GM19455 (cell line): ENCODE measurements around the gene MAPK14.

ENCODE experiments used
- ATAC-seq: cut with Tn5 transposase; IDR thresholded peaks from one replicate; pipeline ENCODE4 v1.9.1; 2021; ENCODE audit not compliant: unreplicated experiment

MAPK14 gene

DNA sequence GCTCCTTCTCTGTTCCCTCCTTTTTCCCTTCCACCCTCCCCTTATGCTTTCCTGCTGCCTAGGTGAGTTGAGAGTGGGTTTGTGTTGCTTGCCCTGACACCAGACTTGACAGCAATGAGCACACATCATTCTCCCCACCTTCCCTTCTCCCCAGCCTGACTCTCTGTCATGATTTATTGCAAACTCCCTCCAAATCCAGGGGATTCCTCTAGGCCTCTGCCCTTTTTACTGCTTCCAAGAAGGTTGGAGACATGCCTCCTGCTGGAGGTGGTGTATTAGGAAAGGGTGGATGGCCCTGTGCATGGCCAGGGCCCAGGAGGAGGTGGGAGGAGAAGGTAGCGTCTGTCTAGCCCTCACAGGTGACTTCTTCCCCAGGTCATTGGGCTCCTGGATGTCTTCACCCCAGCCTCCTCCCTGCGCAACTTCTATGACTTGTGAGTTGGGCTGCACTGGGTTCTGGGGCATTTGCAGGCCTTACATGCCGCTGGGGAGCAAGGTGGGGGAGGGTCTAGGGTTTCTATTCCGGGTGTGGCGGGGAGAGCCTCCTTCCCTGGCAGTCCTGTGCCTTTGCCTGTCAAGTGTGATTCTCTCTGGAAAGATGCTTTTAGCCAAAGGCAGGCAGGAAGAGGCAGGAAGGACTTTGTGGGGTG, 104.8 kb downstream of the MAPK14 start:
- no peak for ATAC-seq

DNA sequence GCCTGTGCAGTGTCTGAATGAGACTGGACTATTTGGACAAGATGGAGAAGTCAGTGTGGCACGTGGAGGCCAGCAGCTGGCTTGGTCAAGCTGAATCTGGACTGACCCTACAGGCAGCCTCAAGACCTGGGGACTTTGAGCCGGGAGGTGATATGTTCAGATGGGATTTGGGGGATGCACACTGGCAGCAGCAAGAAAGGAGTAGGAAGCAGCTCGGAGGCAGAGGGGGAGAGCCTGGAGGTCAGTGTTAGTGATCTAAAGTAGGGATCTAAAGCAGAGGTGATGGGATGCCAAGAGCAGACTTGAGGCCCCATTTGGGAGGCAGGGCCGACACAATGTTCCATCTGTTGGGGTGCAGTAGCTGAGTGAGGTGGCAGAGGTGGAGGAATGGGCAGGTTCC, 105.5 kb downstream of the MAPK14 start:
- ATAC-seq = no peak

DNA sequence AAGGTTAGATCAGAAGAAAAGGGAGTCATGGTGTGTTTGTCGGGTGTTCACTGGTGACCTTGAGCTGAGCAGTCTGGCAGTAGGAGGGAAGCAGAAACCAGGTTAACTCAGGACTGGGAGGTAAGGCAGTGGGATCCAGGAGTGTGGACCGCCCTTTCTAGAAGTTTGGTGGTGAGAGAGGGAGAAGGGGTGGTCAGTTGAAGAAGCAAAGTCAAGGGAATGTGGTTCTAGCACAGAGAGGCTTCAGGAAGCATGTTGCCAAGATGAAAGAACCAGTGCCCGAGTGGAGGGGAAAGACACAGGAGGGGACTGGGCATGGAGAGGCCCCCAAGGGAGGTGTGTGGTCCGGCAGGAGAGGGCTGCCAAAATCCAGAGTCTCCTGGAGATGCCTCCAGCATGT, 106.3 kb downstream of the MAPK14 start:
- ATAC-seq = no peak

GRCh38 chr6:36135053-36135731, 107.6 kb downstream of the MAPK14 start:
- no peak for ATAC-seq

GRCh38 chr6:36136034-36136433, 108.4 kb downstream of the MAPK14 start:
- no peak for ATAC-seq

- no peak for ATAC-seq
Observed at GRCh38 chr6:36136551-36136950, 108.9 kb downstream of the MAPK14 start.

- no peak for ATAC-seq
Observed at GRCh38 chr6:36138667-36139066, 111.1 kb downstream of the MAPK14 start.

GRCh38 chr6:36139431-36139830, 111.8 kb downstream of the MAPK14 start:
- no peak for ATAC-seq

DNA sequence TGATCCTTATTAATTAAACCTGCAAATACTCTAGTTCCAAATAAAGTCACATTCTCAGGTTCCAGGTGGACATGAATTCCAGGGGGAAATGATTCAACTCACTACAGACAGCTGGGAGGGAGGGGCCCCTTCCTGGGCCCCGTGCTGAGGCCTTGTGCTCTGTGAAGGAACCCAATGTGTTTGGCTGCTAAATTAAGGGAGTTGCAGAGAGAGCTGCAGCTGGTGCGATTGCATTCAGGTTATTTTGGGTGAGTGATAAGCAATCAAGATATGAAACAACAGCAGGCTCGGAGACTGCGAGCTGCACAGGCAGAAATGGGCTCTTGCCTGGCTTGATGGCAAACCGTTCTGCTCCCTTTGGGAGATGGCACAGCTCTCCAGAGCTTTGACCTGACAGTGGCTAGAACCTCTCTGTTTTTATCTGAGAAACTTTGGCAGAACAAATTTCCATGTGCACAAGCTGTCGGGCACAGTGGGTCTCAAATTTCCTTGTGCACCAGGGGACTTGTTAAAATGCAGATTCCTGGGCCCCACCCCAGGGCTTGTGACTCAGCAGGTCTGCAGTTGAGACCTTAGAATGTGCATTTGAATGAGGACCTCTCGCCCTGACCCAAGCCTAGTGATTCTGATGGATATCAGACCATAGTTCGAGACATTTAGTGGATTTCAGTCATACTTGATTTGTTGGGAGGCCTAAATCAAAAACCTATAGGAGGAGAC, 112.5 kb downstream of the MAPK14 start:
- no peak for ATAC-seq

DNA sequence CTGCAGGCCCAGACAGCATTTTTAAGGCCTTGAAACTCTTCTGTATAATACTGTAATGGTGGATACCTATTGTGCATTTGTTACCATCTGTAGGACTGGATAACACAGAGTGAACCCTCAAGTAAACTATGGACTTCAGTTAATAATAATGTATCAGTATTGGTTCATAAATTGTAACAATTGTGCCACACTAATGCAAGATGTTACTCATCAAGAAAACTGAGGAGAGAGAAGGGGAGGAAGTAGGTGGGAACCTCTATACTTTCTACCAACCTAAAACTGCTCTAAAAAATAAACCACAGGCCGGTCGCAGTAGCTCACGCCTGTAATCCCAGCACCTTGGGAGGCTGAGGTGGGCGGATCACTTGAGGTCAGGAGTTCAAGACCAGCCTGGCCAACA, 113.5 kb downstream of the MAPK14 start:
- no peak for ATAC-seq

DNA sequence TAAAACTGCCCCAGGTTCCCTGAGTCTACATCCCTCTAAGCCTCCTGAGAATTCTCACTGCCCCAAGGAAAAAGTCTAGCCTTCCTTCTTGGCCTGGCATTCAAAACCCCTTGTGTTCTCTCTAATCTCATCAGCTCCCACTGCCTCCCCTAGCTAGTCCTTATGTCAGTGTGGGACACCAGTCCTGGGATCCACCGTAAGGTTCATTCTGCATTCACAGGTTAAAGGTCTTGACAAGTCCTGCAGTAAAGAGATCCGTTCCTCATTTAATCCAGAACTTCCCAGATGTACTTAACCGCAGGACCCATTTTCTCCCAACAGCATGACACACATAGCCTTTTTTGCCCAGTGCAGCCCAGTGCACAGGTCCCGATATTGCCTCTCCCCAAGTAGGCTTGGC, 114.4 kb downstream of the MAPK14 start:
- ATAC-seq = no peak

- ATAC-seq = no peak
Observed at GRCh38 chr6:36142971-36143838, 115.6 kb downstream of the MAPK14 start.

- ATAC-seq = no peak
Observed at GRCh38 chr6:36145495-36145894, 117.9 kb downstream of the MAPK14 start.

DNA sequence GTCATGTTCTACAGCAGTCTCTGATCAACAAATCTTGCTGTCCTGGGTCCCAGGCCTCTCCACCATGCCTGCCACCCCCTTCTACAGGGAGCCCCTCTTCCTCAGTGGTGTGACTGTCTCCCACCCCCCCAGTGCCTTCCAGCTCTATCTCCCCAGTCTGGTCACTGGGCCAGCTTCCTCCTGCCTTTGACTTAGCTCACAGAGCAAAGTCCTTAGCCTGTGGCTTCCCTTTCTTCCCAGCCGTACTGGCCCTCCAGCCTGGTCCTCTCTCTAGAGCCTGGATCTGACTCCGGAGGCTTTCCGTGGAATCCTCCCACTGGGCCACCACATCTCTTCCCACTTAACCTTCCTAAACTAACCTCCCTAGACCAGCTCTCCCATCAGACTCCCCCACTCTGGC, 119.7 kb downstream of the MAPK14 start:
- no peak for ATAC-seq

DNA sequence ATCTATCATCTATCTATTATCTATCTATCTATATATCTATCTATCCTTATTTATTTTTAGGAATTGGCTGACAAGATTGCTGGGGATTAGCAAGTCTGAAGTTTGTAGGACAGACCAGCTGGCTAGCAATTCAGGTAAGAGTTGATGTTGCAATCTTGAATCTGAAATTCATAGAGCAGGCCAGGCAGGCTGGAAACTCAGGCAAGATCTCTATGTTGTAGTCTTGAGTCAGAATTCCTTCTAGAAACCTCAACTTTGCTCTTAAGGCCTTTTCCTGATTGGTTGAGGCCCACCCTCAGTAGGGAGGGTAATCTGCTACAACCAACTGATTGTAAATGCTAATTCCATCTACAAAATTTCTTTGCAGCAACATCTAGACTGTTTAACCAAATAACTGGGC, 121.9 kb downstream of the MAPK14 start:
- no peak for ATAC-seq

DNA sequence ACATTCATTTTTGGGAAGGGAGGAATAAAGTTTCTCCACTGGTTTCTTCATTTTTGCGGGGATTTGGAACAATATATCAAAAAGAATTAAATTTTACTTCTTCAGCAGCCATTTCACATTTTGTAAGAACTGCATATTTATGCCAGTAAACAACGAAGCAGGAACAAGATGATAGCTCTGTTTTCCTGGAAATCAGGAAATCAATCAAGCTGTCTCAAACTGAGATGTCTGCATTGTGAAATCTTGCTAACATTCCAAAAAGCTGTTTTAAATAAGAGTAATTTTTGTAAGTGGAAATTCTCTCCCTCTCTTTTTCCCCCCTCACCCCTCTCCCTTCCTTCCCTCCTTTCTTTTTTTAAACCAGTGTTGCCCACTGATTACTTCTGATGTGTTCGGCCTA, 122.7 kb downstream of the MAPK14 start:
- no peak for ATAC-seq

GRCh38 chr6:36154286-36154685, 126.7 kb downstream of the MAPK14 start:
- no peak for ATAC-seq

DNA sequence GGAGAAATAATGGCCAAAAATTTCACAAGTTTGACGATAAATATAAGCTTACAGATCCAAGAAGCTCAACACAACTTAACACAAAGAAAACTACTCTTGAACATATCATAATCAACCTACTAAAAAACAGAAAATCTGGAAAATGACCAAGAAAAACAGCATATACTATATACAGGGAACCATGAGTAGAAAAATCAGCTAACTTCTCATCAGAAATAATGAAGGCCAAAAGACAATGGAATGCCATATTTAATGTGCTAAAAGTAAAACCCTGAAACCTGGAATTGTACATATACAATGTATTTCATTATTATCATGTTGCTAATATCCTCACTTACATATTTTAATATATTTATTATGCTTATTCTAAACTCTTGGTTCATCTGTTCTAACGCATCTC, 128.1 kb downstream of the MAPK14 start:
- ATAC-seq = no peak

DNA sequence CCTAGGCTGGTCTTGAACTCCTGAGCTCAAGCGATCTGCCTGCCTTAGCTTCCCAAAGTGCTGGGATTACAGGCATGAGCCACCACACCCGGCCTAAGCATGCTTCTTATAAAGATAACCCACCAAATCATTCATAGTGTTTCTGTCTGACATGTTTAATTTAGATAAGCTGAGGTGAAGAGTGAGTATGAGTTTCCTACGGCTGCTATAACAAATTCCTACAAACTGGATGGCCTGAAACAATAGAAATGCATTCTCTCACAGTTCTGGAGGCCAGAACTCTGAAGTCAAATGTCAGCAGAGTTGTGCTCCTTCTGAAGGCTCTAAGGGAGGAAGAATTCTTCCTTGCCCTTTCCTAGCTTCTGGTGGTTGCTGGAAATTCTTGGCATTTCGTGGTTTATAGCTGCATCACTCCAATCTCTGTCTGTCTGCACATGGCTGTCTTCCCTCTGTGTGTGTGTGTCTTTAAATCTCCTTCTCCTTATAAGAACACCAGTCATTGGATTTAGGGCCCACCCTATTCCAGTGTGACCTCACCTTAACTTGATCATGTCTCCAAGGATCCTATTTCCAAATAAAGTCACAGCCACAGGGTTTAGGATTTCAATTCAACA, 132.6 kb downstream of the MAPK14 start:
- ATAC-seq = no peak
